Hepatocyte (in vitro differentiated cells): Measurements from ENCODE around the gene ALPG. TPM values are rescaled to one million over a fixed set of nuclear protein-coding genes. Genes with fewer than 3 reads are reported as not detected.
"Not testable (repeated sequence)": the region's sequence is repeated elsewhere in the genome, so short reads cannot be mapped to it uniquely, and the experiment has no call there.

Experiments used
- DNase-seq: peaks from one replicate; pipeline ENCODE4 v3.0.0-alpha.2; 2016; ENCODE audit warnings: low spot score
- H2AFZ ChIP-seq: fragments of 200-600 bp; sonication (generic); 2 replicates; pipeline ENCODE4 v1.6.0; 2016; ENCODE audit warnings: antibody characterized with exemption, mild to moderate bottlenecking
- H3K27ac ChIP-seq: fragments of 200-600 bp; sonication (generic); 2 replicates; pipeline ENCODE4 v1.5.1; 2016; ENCODE audit warnings: mild to moderate bottlenecking
- H3K27me3 ChIP-seq: fragments of 200-600 bp; sonication (generic); 2 replicates; pipeline ENCODE4 v1.6.1; 2016
- H3K36me3 ChIP-seq: fragments of 200-600 bp; sonication (generic); replicated peaks from 2 replicates; pipeline ENCODE4 v1.5.1; 2016; ENCODE audit warnings: low read depth; ENCODE audit not compliant: insufficient read depth
- H3K4me1 ChIP-seq: fragments of 200-600 bp; sonication (generic); 2 replicates; pipeline ENCODE4 v1.5.1; 2016; ENCODE audit warnings: mild to moderate bottlenecking, moderate library complexity; ENCODE audit not compliant: insufficient read depth
- H3K4me2 ChIP-seq: fragments of 200-600 bp; sonication (generic); 2 replicates; pipeline ENCODE4 v1.6.0; 2016
- H3K4me3 ChIP-seq: fragments of 200-600 bp; sonication (generic); 2 replicates; pipeline ENCODE4 v1.5.1; 2016; ENCODE audit warnings: mild to moderate bottlenecking
- H3K79me2 ChIP-seq: fragments of 200-600 bp; sonication (generic); 2 replicates; pipeline ENCODE4 v1.6.0; 2017; ENCODE audit warnings: mild to moderate bottlenecking
- H3K9me2 ChIP-seq: fragments of 200-600 bp; sonication (generic); replicated peaks from 2 replicates; pipeline ENCODE4 v1.6.0; 2017; ENCODE audit warnings: mild to moderate bottlenecking; ENCODE audit not compliant: insufficient read depth
- H3K9me3 ChIP-seq: fragments of 200-600 bp; sonication (generic); 2 replicates; pipeline ENCODE4 v1.5.1; 2016; ENCODE audit warnings: low read depth, mild to moderate bottlenecking
- H4K20me1 ChIP-seq: fragments of 200-600 bp; sonication (generic); 2 replicates; pipeline ENCODE4 v1.6.0; 2016; ENCODE audit warnings: mild to moderate bottlenecking; ENCODE audit not compliant: insufficient read depth, poor library complexity, severe bottlenecking
- CTCF ChIP-seq: fragments of 200-600 bp; sonication (generic); IDR thresholded peaks from 2 replicates; pipeline ENCODE4 v1.5.1; 2016; ENCODE audit warnings: antibody characterized with exemption, mild to moderate bottlenecking; ENCODE audit not compliant: poor library complexity
- EZH2 ChIP-seq: fragments of 200-600 bp; sonication (generic); IDR thresholded peaks from 2 replicates; pipeline ENCODE4 v1.6.1; 2016; ENCODE audit warnings: antibody characterized with exemption, mild to moderate bottlenecking, borderline replicate concordance
- EZH2phosphoT487 ChIP-seq: fragments of 200-600 bp; sonication (generic); IDR thresholded peaks from one replicate; pipeline ENCODE4 v1.6.1; 2018; ENCODE audit warnings: antibody characterized with exemption, mild to moderate bottlenecking, low read depth, moderate library complexity; ENCODE audit not compliant: unreplicated experiment, severe bottlenecking
- WGBS: methylation state at CpG from one replicate; pipeline ENCODE4 v1.1.6; 2016; ENCODE audit warnings: low lambda C conversion rate; ENCODE audit errors: missing lambda C conversion rate; 5-methylcytosine and 5-hydroxymethylcytosine counted together
- polyA plus RNA-seq: library from polyadenylated mRNA; unstranded; fragments of >200 nt; fragmentation: Nextera tagmentation; extraction: Ambion mirVana; gene quantifications from 2 replicates; pipeline ENCODE4 v1.2.1, GENCODE V29; 2016
- total RNA-seq: library from RNA; depleted of rRNA; stranded (reverse); fragments of >200 nt; gene quantifications from 2 replicates; pipeline ENCODE4 v1.2.3, GENCODE V29; 2014

The ALPG gene
- total and polyA plus RNA-seq, 2 experiments from 2014 or later = 0.08 to 1.5 TPM

- Histone ChIP-seq H4K20me1 (no peaks in the 10 kb centered on the region), H3K4me1 (no peaks in the 10 kb centered on the region), H3K79me2 (no peaks in the 10 kb centered on the region), H3K4me2 (no peak overlapping the region), H3K27me3 (no peaks in the 10 kb centered on the region), H3K36me3 (no peaks in the 10 kb centered on the region), H3K27ac (no peak overlapping the region), H3K9me2 (no peaks in the 10 kb centered on the region), H3K4me3 (no peak overlapping the region), H3K9me3 (no peaks in the 10 kb centered on the region), H2AFZ (no peak overlapping the region)
- DNase-seq = no peak
- TF ChIP-seq EZH2phosphoT487 (no peak), EZH2 (no peak), CTCF (no peak)
- 92% methylated on average over 16 of the region's 16 CpGs for WGBS
These were observed 25.3 kb downstream of the ALPG start for GRCh38 chr2:232431705-232432590.

- Histone ChIP-seq H3K4me1 (no peaks in the 10 kb centered on the region), H3K9me3 (no peaks in the 10 kb centered on the region), H4K20me1 (no peaks in the 10 kb centered on the region), H3K79me2 (no peaks in the 10 kb centered on the region), H3K36me3 (no peaks in the 10 kb centered on the region), H3K4me3 (no peak overlapping the region), H3K4me2 (no peak overlapping the region), H3K9me2 (no peaks in the 10 kb centered on the region), H3K27me3 (no peaks in the 10 kb centered on the region), H2AFZ (no peak overlapping the region), H3K27ac (no peak overlapping the region)
- no peak for DNase-seq
- WGBS = 81% methylated on average over 15 of the region's 16 CpGs
- TF ChIP-seq EZH2phosphoT487 = no peak
- TF ChIP-seq CTCF = peak; percentile 4
These were observed 26.0 kb downstream of the ALPG start for GRCh38 chr2:232432598-232433184.

GRCh38 chr2:232433622-232434021 is 27.0 kb downstream of the ALPG start:
- not testable (repeated sequence) for H4K20me1 ChIP-seq, H2AFZ ChIP-seq, H3K79me2 ChIP-seq, H3K9me2 ChIP-seq, H3K9me3 ChIP-seq, H3K36me3 ChIP-seq, H3K27me3 ChIP-seq, H3K4me1 ChIP-seq, DNase-seq, H3K4me2 ChIP-seq, H3K27ac ChIP-seq, H3K4me3 ChIP-seq
- 91% methylated on average over 8 of the region's 9 CpGs for WGBS

- TF ChIP-seq CTCF (no peak), EZH2phosphoT487 (no peak), EZH2 (no peak)
- H3K27me3 ChIP-seq = no peaks in the 10 kb centered on the region
- no peak overlapping the region for H3K4me3 ChIP-seq
- H3K9me2 ChIP-seq = no peaks in the 10 kb centered on the region
- no peaks in the 10 kb centered on the region for H3K4me1 ChIP-seq
- no peak for DNase-seq
- no peak overlapping the region for H3K4me2 ChIP-seq
- no peaks in the 10 kb centered on the region for H3K79me2 ChIP-seq
- H2AFZ ChIP-seq = no peak overlapping the region
- H4K20me1 ChIP-seq = no peaks in the 10 kb centered on the region
- 93% methylated on average over 9 of the region's 9 CpGs for WGBS
- no peak overlapping the region for H3K27ac ChIP-seq
- H3K36me3 ChIP-seq = no peaks in the 10 kb centered on the region
- H3K9me3 ChIP-seq = no peaks in the 10 kb centered on the region
These were observed 27.4 kb downstream of the ALPG start for GRCh38 chr2:232434091-232434490.
